Activated CD8-positive, alpha-beta memory T cell treated with anti-CD3 and anti-CD28 coated beads, Interleukin-2, amount 50 U/mL, for 1 hour (primary cell): ENCODE results near the gene CHCHD1.
A peak's percentile ranks its signal among the peaks of the same experiment; 100 is the strongest.
"Not testable (repeated sequence)": the region's sequence is repeated elsewhere in the genome, so short reads cannot be mapped to it uniquely, and the experiment has no call there.

ENCODE experiments used
- DNase-seq: peaks from one replicate; pipeline ENCODE4 v3.0.0-alpha.2; 2020; ENCODE audit errors: extremely low read depth

CHCHD1 gene

DNA sequence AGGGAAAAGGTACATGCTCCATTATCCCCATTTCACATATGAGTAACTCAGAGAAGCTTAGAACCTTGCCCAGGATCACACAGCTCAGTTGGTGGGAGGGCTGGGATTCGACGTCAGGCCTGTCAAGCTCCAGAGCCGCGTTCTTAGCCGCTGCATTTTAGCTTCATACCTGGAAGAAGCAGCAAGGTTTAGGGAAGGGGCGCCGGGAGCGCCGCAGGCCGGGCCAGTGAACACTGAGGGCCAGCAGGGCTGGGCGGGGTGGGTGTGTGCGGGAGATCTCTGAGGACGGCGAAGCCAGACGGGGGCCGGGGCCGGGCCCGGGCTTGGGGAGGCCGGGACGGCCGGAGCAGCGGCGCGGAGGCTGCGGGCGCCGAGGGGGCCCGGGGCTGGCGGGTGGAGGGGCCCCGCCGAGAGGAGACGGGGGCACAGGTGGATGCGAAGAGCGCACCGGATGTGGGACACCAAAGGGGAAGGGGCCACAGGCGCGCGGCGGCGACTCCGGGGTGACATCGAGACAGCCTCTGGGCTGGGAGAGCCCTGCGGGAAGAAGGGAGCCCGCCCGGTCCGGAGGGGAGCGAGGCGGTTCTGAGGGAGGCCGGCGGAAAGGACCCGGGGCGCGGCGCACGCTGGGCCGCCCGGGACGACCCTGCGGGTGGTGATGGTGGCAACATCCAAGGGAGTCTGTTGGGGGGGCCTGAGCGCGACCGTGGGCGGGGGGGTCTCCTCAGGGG, 29.1 kb downstream of the CHCHD1 start:
- peak; percentile 21 for DNase-seq

DNA sequence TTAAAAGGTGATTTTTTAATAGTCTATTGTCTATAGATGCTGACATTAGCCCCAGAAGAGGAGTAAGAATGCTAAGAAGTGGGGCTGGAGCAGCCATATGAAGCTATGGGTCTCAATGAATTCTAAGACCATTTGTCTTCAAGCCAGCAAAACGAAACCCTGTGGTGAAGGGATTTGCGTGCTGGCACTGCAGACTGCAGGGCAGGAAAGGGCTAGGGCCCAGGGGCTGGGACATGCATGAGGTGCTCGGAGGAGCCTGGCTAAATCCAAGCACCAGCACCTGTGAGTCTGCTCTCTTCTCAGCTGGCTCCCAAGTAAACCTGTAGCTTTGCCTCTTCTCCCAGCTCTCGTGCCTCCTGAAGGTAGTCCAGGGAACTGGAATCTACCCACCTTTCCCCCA, 30.8 kb downstream of the CHCHD1 start:
- DNase-seq: no peak

GRCh38 chr10:73813333-73813732, 31.5 kb downstream of the CHCHD1 start:
- DNase-seq: no peak

DNA sequence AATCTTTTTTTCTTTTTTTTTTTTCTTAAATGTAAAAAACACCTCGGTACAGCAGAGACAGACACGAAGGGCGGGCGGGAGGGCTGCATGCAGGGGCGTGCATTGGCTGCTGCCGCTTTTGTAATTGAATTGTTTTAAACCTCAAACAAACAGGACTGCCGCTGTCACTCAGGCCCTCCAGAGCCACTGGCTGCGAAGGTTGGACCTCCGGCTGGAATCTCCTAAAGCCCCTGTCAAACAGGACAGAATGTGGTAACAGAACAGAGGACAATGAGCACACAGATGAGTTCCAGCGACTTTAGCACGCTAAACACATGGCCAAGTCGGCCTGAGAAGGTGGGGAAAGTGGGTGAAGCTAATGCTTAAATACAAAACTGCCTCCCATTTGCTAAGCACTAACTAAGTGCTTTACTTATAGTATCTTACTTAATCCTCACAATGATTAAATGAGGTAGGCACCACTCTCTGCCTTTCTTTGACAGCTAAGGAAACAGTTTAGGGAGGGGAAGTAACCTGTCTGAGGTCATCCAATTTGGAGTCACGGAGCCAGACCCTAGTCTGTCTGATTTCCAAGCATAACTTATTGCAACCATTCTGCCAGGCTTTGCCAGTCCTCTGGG, 32.5 kb downstream of the CHCHD1 start:
- DNase-seq: no peak

DNA sequence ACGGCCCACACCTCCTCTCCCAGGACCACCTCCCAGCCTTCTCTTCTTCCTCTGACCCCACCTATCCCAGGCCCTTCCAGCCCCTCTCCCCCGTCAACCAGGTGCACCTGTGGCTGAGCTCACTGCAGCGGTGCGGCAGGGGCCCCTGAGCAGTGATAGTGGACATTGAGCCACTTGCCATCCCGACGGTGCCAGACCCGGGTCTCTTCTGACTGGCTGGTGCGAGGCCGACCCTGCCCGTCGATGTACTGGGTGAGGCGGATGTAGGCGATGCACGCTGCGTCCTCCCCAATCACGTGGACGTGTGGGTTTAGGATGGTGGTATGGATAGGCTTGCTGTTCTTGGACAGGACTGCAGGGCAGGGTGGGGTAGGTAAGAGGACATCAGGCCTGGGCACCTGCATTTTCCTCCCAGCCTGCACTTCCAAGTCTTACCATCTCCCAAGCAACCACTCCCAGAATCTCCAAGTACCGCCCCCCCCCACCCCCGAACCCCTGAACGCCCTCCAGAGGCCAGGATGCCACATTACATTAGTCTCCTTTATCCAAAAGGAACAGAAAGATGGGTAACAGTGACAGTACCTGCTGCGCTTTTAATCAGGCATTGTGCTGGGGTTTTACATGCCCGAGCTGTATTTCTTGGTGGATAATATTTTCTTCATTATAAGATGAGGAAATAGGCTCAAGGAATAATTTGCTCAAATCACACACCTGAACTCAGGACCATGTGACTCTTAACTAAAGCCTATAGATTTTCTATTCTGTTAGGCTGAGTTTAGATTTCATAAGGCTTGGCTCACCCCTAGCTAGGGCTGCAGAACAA, 33.3 kb downstream of the CHCHD1 start:
- no peak for DNase-seq

DNA sequence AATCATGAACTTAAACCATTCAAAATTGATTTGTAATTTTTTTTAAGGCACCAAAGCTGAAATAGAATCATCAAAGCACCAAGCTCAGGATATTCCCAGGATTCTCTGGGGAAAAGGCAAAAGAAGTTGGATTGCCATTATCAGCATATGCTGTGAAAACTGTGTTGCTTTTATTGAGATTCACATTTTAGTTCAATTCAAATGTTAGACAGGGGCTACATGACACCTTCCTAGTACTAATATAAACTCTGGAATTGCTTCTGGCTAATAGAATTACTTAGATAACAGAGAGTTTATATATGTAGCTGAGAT, 33.8 kb downstream of the CHCHD1 start:
- DNase-seq: no peak

GRCh38 chr10:73816917-73817729, 35.3 kb downstream of the CHCHD1 start:
- no peak for DNase-seq

- DNase-seq: no peak
Observed at GRCh38 chr10:73817826-73818225, 36.0 kb downstream of the CHCHD1 start.

GRCh38 chr10:73818402-73818801, 36.6 kb downstream of the CHCHD1 start:
- DNase-seq: no peak

DNA sequence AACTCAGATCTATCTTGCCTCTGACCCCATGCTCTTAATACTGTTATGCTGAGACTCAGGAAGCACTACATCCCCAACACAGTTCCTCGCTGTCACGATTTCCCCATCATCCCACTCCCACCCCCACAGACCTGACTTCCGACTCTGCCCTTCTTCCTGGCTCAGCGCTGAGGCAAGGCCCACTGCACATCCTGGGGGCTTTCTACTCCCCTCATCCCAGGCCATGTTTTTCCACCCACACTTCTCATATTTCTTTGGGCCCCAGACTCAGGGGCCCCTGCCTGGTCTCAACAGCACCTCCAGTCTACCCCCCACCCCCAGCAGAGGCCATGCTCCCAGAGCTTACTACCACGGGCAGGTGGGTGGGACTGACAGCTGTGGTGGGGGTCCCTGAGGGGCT, 37.2 kb downstream of the CHCHD1 start:
- no peak for DNase-seq

DNA sequence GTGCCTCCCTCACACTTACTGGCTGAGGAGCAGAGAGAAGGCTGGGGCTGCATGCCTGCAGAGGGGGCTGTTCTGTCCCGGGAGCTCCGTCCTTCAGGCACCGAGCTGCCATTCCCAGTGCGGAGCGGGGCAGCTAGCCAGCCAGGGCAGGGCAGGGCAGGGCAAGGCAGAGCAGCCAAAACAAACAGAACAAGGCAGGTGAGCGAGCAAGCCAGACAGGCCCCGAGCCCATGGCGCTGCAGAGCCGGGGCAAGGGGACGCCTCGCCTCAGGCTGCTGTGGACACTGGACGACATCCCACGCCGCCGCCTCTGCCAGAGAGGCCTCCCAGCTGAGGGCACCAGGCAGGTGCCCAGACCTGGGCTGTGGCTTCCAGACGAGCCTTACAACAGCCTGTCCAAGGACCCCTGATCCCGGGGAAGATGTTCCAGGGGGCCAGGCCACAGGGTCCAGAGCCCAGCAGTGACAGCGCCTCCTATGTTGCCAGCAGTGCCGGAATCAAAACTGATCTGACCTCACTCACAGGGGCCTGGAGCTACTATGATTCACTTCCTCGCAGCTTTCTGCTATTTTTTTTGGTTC, 37.8 kb downstream of the CHCHD1 start:
- no peak for DNase-seq

DNA sequence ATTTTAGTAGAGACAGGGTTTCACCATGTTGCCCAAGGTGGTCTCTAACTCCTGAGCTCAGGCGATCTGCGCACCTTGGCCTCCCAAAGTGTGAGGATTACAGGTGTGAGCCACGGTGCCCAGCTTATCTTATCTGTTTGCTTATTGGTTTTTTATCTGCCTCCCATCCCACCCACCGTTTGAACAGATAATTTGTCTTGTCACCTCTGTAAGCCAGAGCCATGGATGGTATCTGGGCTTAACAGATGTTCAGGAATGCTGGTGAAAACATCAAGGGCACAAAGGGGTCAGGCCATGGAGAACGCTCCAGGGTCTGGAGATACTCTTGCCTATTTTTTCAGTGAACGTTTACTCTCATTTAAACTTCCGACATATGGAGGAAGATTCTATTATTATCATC, 41.5 kb downstream of the CHCHD1 start:
- no peak for DNase-seq

- DNase-seq: no peak
Observed at GRCh38 chr10:73824146-73824725, 42.4 kb downstream of the CHCHD1 start.

DNA sequence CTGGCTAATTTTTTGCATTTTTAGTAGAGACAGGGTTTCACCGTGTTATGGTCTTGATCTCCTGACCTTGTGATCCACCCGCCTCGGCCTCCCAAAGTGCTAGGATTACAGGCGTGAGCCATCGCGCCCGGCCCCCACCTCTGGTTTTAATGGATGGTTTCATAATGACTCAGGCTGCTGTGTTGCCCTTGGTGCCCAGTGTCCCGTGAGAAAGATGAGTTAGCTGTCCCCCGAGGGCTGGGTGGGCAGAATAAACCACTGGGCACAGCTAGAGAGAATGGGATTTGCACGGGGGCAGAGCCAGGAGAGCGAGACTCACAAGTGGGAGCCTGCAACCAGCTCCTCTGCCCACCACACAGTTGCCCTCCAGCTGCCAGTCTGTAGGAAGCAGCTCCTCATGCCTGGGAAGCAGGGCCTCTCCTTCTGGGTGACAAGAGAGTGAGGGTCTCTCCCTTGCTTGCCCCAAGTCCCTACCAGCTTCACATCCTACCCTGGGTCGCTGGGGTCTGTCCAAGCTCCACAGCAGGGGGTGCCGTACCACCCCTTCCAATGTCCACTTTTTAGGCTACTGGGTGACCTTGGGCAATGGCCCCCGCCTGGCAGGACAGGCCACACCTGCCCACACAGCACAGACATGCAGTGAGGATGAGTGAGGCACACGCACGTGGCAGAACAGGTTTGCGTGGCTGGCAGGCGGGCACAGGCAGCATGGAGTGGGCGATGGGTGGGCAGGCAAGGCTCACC, 45.7 kb downstream of the CHCHD1 start:
- DNase-seq: no peak

DNA sequence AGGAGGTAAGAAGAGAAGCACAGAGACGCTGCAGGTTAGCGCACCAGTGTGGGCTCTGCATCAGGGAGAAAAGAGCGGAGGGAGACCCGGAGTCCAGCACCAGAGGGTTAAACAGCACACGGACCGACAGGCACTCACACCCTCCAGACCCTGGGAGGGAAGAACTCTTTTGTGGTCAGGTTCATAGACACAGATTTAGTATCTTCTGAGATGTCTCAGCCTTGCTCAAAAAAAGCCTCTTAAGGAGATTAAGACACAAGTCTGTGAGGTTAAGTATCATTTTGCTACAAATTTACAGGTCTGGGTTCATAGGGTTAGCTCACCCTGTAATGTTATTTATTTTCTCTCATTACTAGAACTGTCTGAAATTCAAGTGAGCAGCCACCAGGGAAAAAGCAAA, 46.3 kb downstream of the CHCHD1 start:
- no peak for DNase-seq

DNA sequence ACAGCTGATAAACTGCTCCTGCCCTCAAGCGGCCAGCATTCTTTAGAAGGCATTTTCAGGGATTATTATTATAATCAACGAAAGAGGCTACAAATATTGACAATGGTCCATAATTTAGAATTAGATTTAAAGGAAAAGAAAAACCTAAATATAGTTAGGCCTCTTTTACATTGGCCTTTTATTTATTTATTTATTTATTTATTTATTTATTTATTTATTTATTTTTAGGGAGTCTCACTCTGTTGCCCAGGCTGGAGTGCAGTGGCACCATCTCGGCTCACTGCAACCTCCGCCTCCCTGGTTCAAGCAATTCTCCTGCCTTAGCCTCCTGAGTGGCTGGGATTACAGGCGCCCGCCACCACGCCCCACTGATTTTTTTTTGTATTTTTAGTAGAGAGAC, 47.2 kb downstream of the CHCHD1 start:
- not testable (repeated sequence) for DNase-seq
